GM18951 (cell line): Measurements from ENCODE around the gene TRIM7.

Experiments
- POLR2A ChIP-seq: IDR thresholded peaks from 4 replicates; pipeline ENCODE4 v1.6.1; 2011; ENCODE audit warnings: mild to moderate bottlenecking; ENCODE audit not compliant: insufficient read length, insufficient read depth; ENCODE audit errors: extremely low read depth
- in situ Hi-C: fragments of 300-500 bp; cut with MboI; formaldehyde crosslinking; loops from one replicate; pipeline ENCODE4 v1.12.0; 2022; ENCODE audit warnings: low sequenced_read_pairs, mixed read lengths, inconsistent platforms; ENCODE audit not compliant: unreplicated experiment

The TRIM7 gene

DNA sequence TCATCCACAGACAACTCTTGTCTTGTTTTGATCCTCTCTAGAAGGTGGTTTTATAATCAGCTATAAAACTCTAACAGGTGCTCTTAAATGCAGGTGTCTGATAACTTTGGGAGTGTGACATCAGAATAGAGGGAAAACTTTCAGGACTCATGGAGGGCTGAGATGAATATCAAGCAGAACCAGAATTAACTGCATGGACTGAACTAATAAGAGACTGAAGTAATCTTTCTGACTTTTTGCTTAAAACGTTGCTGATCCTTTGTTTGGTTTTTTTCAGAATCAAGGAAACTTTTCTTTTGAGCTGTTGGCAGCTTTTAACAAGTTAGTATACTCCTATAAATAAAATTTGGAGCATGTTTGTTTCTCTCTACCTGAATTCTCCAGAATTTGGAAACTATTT is 59.9 kb downstream of the TRIM7 start:
- in situ Hi-C loops, result no loop called here
- no peak for TF ChIP-seq POLR2A
